ENCODE results near the gene YES1. TPM values are rescaled to one million over a fixed set of nuclear protein-coding genes. Genes with fewer than 3 reads are reported as not detected.

YES1 gene
- total and polyA plus RNA-seq, 4 donors, result 12.5 to 57.6 (median 21.9) TPM

GRCh38 chr18:712401-713134 is 99.5 kb downstream of the YES1 start, which contains the start of gene ENOSF1 (continued):
- peak; percentile 16 for TF ChIP-seq REST (IDR thresholded peaks at IDR 0.05)
- TF ChIP-seq RXRA (IDR thresholded peaks at IDR 0.05), result peak; percentile 64 to 86
- TF ChIP-seq HNF4G (IDR thresholded peaks at IDR 0.05), result no peak
- no peak for TF ChIP-seq FOXA1 (IDR thresholded peaks at IDR 0.05)
- TF ChIP-seq, protein P1, sequence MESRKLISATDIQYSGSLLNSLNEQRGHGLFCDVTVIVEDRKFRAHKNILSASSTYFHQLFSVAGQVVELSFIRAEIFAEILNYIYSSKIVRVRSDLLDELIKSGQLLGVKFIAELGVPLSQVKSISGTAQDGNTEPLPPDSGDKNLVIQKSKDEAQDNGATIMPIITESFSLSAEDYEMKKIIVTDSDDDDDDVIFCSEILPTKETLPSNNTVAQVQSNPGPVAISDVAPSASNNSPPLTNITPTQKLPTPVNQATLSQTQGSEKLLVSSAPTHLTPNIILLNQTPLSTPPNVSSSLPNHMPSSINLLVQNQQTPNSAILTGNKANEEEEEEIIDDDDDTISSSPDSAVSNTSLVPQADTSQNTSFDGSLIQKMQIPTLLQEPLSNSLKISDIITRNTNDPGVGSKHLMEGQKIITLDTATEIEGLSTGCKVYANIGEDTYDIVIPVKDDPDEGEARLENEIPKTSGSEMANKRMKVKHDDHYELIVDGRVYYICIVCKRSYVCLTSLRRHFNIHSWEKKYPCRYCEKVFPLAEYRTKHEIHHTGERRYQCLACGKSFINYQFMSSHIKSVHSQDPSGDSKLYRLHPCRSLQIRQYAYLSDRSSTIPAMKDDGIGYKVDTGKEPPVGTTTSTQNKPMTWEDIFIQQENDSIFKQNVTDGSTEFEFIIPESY (IDR thresholded peaks at IDR 0.05), result no peak
- TF ChIP-seq EGR1 (IDR thresholded peaks at IDR 0.05; ENCODE audit: low read depth in 2 of 2), result no peak
- no peak for TF ChIP-seq HNF4A (conservative IDR thresholded peaks at IDR 0.05)

- H3K9ac ChIP-seq (ENCODE audit: low read depth in 1 of 2, low read length in 2 of 2), result peak overlapping the region; percentile 75 to 96
- H3K36me3 ChIP-seq (ENCODE audit: control insufficient read depth in 4 of 4, insufficient read depth in 3 of 4, low read depth in 1 of 4, low read length in 3 of 4), result peaks cover 0 to 5% (median 4%) of the 10 kb centered on the region in 4 donors
- H3K9me3 ChIP-seq (ENCODE audit: control insufficient read depth in 4 of 4, low read length in 3 of 4), result no peaks in the 10 kb centered on the region
- H3K27ac ChIP-seq (ENCODE audit: low read depth in 1 of 2, low read length in 2 of 2), result peak overlapping the region; percentile 93 to 99
- peak overlapping the region; percentile 79 to 85 (median 83) for H3K4me3 ChIP-seq (ENCODE audit: low read depth in 1 of 3, low read length in 3 of 3)
- H3K27me3 ChIP-seq (ENCODE audit: control insufficient read depth in 4 of 4, insufficient read depth in 4 of 4, low read length in 3 of 4), result no peaks in the 10 kb centered on the region
- WGBS, result 1% methylated on average over 42 of the region's 42 CpGs
- no peak for TF ChIP-seq FOXA1 (IDR thresholded peaks at IDR 0.05)
- TF ChIP-seq, protein P1 (IDR thresholded peaks at IDR 0.05), result peak; percentile 65
- peak; percentile 30 to 82 for TF ChIP-seq RXRA (IDR thresholded peaks at IDR 0.05)
- TF ChIP-seq FOXA2 (IDR thresholded peaks at IDR 0.05), result peak; percentile 57
- TF ChIP-seq RAD21 (IDR thresholded peaks at IDR 0.05), result peak; percentile 17 to 30
- TF ChIP-seq REST (IDR thresholded peaks at IDR 0.05), result peak; percentile 79
- peak; percentile 33 for TF ChIP-seq SP1 (IDR thresholded peaks at IDR 0.05)
- no peak for TF ChIP-seq NR2F2 (IDR thresholded peaks at IDR 0.05)
- no peak for TF ChIP-seq EGR1 (IDR thresholded peaks at IDR 0.05; ENCODE audit: low read depth in 2 of 2)
- no peak for TF ChIP-seq JUND (IDR thresholded peaks at IDR 0.05)
- TF ChIP-seq ATF3 (IDR thresholded peaks at IDR 0.05), result peak; percentile 38
- TF ChIP-seq TAF1 (conservative IDR thresholded peaks at IDR 0.05), result peak; percentile 30
- peak in 1 of 2 donors; percentile 20 for TF ChIP-seq GABPA (IDR thresholded peaks at IDR 0.05 in 1 of 2, conservative IDR thresholded peaks at IDR 0.05 in 1 of 2)
- peak; percentile 66 to 71 for TF ChIP-seq HNF4A (conservative IDR thresholded peaks at IDR 0.05)
- TF ChIP-seq YY1 (IDR thresholded peaks at IDR 0.05), result peak; percentile 97
- TF ChIP-seq HNF4G (IDR thresholded peaks at IDR 0.05), result no peak
- TF ChIP-seq CTCF (IDR thresholded peaks at IDR 0.05; ENCODE audit: low read depth, low read length, missing input control), result no peak
- peak; percentile 89 for TF ChIP-seq MAX (IDR thresholded peaks at IDR 0.05)
- peaks cover 0 to 13% (median 4%) of the 10 kb centered on the region in 4 donors for H3K4me1 ChIP-seq (ENCODE audit: control insufficient read depth in 4 of 4, insufficient read depth in 4 of 4, low read length in 3 of 4)
- DNase-seq (ENCODE audit: low spot score), result peak; percentile 65
Measured at GRCh38 chr18:711657-712400, 100.2 kb downstream of the YES1 start.

Data from liver (tissue), 9 donors.